Effector memory CD4-positive, alpha-beta T cell (primary cell): ENCODE measurements around the gene CCM2L.

Experiments
- DNase-seq, 3 donors: peaks; one replicate each; pipeline ENCODE4 v3.0.0-alpha.2; 2020
- H3K27ac ChIP-seq: 2 replicates; pipeline ENCODE4 v1.7.0; 2013; ENCODE audit warnings: mild to moderate bottlenecking, low read length, moderate library complexity; ENCODE audit not compliant: insufficient read depth, poor library complexity, severe bottlenecking
- H3K27me3 ChIP-seq: replicated peaks from 2 replicates; pipeline ENCODE4 v1.7.0; 2013; ENCODE audit warnings: mild to moderate bottlenecking, low read length; ENCODE audit not compliant: insufficient read depth, control insufficient read depth, poor library complexity, severe bottlenecking
- H3K36me3 ChIP-seq: 2 replicates; pipeline ENCODE4 v1.7.0; 2013; ENCODE audit warnings: mild to moderate bottlenecking, low read length, moderate library complexity; ENCODE audit not compliant: control insufficient read depth, insufficient read depth
- H3K4me1 ChIP-seq: 2 replicates; pipeline ENCODE4 v1.7.0; 2013; ENCODE audit warnings: low read length, mild to moderate bottlenecking; ENCODE audit not compliant: control insufficient read depth, insufficient read depth, poor library complexity, severe bottlenecking
- H3K4me3 ChIP-seq: 2 replicates; pipeline ENCODE4 v1.7.0; 2013; ENCODE audit warnings: low read length, low read depth, mild to moderate bottlenecking; ENCODE audit not compliant: insufficient read depth, poor library complexity, severe bottlenecking
- H3K9me3 ChIP-seq: 2 replicates; pipeline ENCODE4 v1.7.0; 2013; ENCODE audit warnings: mild to moderate bottlenecking, low read length, moderate library complexity; ENCODE audit not compliant: control insufficient read depth

CCM2L gene

DNA sequence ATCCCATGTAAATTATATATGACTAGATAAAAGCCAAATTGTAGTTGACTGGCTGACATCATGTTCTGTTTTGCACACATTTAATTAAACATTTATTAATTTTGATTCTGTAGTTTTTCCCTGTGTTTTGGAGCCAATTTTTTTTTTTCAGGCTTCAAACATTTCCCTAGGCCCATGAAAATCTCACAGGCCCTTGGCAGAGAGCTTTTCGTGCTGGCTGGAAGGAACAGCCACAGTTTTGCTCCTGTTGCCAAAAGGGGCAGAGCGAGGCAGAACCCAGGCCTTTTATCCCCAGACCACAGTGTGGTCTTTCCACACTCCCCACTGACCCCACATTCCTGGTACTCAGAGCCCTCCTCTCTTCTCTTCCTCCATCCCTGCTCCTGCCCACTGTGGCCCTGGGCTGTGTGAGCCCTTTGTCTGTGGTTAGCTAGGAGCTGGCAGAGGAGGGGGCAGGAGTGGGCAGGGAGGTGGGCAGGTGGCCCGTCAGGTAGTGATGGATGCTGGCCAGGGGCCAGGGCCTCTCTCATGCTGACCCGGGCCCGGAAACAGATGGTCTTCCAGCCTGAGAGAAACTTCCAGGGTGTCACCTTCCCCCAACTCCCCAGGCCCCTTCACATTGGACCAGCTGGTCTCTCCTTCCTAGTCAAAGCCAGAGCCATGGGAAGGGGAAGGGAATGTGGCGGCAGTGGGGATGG lies 19.4 kb upstream of the CCM2L start:
- H3K9me3 ChIP-seq: no peaks in the 10 kb centered on the region
- H3K36me3 ChIP-seq: no peaks in the 10 kb centered on the region
- no peak for DNase-seq
- peaks cover 3% of the 10 kb centered on the region for H3K27me3 ChIP-seq
- no peaks in the 10 kb centered on the region for H3K4me1 ChIP-seq
- no peak overlapping the region for H3K4me3 ChIP-seq
- no peak overlapping the region for H3K27ac ChIP-seq

DNA sequence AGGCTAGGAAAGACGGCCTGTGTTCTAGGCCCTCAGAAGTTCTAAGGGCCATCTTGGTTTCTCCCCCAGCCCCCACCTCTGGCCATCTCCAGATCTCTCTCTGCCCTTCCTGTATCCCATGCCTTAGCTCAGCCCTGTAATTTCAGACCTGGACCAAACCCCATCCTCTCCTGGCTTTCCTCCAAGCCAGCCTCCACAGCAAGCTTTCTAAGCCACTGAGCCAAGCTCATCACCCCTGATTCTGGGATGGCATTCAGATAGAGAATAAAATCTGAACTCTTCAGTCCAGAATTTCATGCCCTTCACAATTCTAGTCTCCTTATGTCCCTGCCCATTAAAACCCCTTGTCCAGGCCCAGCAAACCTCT lies 18.9 kb upstream of the CCM2L start:
- H3K4me1 ChIP-seq: no peaks in the 10 kb centered on the region
- peaks cover 3% of the 10 kb centered on the region for H3K27me3 ChIP-seq
- DNase-seq: no peak
- H3K9me3 ChIP-seq: no peaks in the 10 kb centered on the region
- H3K36me3 ChIP-seq: no peaks in the 10 kb centered on the region
- no peak overlapping the region for H3K27ac ChIP-seq
- H3K4me3 ChIP-seq: no peak overlapping the region

DNA sequence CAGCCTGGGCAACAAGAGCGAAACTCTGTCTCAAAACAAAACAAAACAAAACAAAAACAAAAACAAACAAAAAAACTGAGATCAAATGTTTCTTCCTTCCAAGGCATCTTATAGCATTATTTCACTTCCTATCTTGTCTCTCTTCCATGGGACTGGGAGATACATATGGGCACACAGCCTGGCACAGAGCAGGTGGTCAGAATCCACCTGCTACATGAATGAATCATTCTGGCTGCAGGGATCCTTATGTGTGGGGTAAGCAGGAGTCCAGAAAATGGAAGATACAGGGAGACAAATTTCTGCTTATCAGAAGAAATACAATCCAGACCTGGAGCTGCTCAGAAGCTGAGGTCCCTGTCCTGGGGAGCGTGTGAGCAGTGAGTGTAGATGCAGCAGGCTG lies 18.2 kb upstream of the CCM2L start:
- Histone ChIP-seq H3K27me3 (peaks cover 3% of the 10 kb centered on the region), H3K36me3 (no peaks in the 10 kb centered on the region), H3K4me1 (no peaks in the 10 kb centered on the region), H3K27ac (no peak overlapping the region), H3K4me3 (no peak overlapping the region), H3K9me3 (no peaks in the 10 kb centered on the region)
- DNase-seq: no peak

DNA sequence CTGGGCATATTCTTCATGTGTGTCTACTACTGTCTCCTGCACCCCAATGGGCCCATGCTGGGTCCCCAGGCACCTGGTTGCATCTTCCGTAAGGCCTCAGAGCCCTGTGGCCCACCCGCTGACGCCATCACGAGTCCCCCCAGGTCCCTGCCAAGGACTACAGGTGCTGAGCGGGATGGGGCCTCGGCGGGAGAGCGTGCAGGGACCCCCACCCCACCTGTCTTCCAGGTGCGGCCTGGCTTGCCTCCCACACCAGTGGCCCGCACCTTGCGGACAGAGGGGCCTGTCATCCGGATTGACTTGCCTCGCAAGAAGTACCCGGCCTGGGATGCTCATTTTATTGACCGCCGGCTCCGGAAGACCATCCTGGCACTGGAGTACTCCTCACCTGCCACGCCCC lies 13.2 kb upstream of the CCM2L start:
- DNase-seq: no peak
- Histone ChIP-seq H3K4me1 (no peaks in the 10 kb centered on the region), H3K36me3 (no peaks in the 10 kb centered on the region), H3K9me3 (no peaks in the 10 kb centered on the region), H3K27ac (no peak overlapping the region), H3K4me3 (no peak overlapping the region), H3K27me3 (peaks cover 5% of the 10 kb centered on the region)

DNA sequence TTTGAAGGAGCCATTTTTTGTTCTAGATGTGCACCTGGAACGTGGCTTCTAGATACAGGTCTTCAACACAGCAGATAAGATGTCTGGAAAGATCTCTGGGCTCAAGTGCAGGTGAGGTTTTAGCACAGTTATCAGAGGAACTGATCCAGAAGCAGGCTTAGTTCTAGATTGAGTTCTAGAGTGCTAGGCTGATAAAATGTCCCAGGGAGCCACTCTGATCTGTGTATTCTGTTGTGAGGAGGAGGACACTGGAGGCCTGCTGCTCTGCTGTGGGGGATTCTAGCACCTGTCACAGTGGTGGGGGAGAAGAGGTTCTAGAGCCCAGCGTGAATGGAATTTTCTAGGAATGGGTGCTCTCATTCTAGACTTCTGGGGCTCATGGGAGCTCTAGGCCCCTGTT lies 12.0 kb upstream of the CCM2L start:
- no peak overlapping the region for H3K27ac ChIP-seq
- H3K4me1 ChIP-seq: no peaks in the 10 kb centered on the region
- no peak overlapping the region for H3K4me3 ChIP-seq
- no peaks in the 10 kb centered on the region for H3K9me3 ChIP-seq
- H3K27me3 ChIP-seq: peaks cover 5% of the 10 kb centered on the region
- no peak for DNase-seq
- no peaks in the 10 kb centered on the region for H3K36me3 ChIP-seq

DNA sequence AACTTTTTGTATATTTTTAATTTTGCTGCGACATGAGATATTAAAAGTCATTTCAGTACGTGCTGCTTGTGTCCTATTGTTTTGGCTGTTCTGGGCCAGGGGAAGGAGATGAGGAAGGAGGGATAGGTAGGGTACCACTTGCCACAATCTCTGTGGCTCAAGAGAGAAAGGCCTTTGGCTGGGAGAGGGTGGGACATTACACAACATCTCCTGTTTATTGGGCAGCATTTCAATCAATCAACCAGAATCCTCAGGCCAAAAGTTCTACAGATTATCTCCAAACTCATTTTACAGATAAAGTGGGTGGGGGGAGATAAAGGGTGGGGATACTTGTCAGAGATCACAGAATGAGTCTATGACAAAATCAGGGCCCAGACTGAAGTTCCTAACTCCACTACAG lies 6.9 kb upstream of the CCM2L start:
- H3K9me3 ChIP-seq: no peaks in the 10 kb centered on the region
- H3K4me3 ChIP-seq: no peak overlapping the region
- H3K36me3 ChIP-seq: no peaks in the 10 kb centered on the region
- no peak overlapping the region for H3K27ac ChIP-seq
- no peak for DNase-seq
- peaks cover 2% of the 10 kb centered on the region for H3K27me3 ChIP-seq
- H3K4me1 ChIP-seq: no peaks in the 10 kb centered on the region

DNA sequence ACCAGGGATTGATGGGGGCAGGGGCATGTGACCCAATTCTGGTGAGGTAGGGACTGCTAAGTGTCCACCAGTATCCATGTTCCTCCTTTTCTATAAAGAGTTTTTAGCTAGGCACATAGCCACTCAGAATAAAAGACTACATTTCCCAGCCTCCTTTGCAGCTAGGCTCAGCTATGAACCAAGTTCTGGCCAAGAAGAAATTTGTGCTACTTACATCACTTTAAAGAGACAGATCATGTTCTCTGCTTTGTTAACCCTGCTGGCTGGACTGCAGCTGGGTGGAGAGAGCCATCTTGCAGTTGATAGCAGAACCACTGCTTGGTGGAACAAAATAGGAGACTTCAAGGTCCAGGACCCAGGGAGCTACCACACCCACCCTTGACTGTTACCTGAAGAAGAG lies 5.3 kb upstream of the CCM2L start:
- no peak overlapping the region for H3K27ac ChIP-seq
- H3K4me3 ChIP-seq: no peak overlapping the region
- H3K9me3 ChIP-seq: no peaks in the 10 kb centered on the region
- DNase-seq: no peak
- no peaks in the 10 kb centered on the region for H3K36me3 ChIP-seq
- peaks cover 2% of the 10 kb centered on the region for H3K27me3 ChIP-seq
- no peaks in the 10 kb centered on the region for H3K4me1 ChIP-seq

DNA sequence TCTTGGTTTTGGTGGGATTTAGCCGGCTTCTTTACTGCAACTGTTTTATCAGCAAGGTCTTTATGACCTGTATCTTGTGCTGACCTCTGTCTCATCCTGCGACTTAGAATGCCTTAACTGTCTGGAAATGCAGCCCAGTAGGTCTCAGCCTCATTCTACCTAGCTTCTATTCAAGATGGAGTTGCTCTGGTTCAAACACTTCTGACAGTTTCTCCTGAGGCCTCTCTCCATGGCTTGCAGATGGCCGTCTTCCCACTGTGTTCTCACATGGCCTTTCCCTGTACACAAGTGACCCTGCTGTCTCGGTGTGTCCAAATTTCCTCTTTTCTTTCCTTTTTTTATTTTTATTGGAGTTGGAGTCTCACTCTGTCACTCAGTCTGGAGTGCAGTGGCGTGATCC lies 4.2 kb upstream of the CCM2L start:
- Histone ChIP-seq H3K27me3 (no peaks in the 10 kb centered on the region), H3K36me3 (no peaks in the 10 kb centered on the region), H3K9me3 (no peaks in the 10 kb centered on the region), H3K4me3 (no peak overlapping the region), H3K27ac (no peak overlapping the region), H3K4me1 (no peaks in the 10 kb centered on the region)
- no peak for DNase-seq

DNA sequence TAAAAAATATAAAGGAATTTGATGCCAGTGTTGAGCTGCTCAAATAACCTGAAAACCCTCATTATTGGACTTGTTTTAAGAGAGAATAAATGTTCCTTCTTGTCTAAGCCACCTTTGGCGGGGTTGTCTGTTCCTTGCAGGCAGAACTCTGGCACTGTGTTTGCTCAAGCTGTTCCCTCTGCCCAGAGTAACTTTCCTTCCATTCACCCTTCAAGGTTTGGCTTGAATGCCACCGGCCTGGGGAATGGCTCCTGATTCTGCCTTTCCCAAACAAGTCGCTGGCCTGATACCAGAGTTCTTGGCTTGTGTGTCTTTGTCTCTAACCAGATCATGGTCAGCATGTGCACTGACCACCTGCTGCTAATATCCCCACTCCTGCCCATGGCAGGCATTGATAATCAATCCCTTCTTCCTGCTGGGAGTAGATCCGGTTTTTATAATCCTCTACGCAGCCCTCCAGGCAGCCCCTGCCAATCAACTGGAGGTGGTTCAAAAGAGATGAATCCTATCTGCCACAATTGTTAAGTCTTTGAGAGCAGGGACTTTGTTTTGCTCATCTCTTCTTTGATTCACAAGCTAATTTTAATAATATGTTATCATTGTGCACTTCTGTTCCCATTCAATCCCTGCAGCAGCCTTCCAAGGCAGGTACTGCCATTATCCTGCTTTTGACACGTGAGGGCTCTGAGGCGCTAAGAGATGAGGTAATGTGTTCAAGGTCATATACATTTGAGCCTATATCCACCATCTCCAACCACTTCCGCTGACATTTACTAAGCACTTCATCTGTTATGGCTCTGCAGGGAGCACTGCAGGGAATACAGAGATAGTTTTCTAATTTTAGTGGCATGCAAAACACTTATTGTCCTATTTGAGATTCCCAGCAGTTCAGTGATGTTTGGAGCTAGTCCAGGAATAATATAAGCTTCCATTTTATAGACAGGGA lies 3.1 kb upstream of the CCM2L start:
- Histone ChIP-seq H3K9me3 (no peaks in the 10 kb centered on the region), H3K27ac (no peak overlapping the region), H3K27me3 (no peaks in the 10 kb centered on the region), H3K4me3 (no peak overlapping the region), H3K4me1 (no peaks in the 10 kb centered on the region), H3K36me3 (no peaks in the 10 kb centered on the region)
- no peak for DNase-seq
